Measurements from ENCODE around the gene NELL1.
"Not testable (repeated sequence)": the region's sequence is repeated elsewhere in the genome, so short reads cannot be mapped to it uniquely, and the experiment has no call there.

NELL1 gene

DNA sequence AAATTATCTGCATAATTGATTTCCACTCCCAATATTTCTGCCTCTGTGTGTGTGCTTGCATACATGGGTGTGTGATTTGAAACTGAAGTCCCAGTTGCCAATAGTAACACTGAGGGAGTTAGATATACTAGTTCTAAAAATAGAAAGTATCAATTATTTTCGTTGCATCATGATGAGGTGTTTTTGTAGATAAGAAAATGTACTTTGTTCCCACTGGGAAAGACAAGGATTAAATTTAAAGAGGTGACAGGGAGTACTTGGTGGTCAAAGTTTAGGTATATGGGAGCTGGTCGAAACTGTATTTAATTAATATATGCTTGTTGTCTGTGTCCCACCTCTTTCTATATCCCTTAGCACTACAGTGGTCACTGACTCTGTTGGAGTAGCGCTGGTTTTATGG is 444.5 kb downstream of the NELL1 start:
- DNase-seq (ENCODE audit: low read depth) = no peak

DNA sequence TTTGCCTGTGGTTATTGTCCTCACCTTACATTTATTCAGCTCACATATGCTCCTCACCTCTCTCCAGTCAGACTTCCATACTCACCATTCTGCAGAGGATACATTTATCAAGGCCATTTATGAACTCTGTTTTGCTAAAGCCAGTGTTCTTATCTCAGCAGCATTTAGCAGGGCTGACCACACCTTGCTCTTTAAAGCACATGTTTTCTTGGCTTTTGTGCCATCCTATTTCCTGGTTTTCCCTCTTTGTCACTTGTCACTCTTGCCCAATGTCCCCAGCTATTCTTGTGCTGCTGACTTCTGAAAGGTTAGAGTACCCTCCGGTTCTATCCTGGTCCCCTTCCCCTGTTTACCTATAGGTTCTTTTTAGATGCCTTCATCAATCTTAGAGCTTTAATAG is 446.6 kb downstream of the NELL1 start:
- no peak for DNase-seq (ENCODE audit: low read depth)

DNA sequence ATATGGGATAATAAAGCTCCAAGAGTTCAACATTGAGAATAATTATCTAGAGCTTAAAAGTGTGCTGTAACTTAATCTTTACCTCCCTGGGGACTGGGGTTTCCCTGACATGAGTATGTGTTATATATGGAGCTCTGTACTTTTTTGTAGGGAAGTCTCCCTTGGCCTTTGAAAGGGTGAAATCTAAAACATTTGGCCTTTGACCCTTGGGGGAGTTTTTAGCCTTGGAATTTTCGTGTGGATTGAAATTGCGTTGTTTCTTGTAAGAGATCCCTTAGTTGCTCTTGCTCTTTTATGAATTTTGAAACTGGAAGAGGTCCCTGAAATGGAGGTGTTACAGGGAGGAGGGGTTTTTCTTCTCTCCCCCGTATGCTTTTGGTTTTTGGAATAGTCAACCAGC is 450.0 kb downstream of the NELL1 start:
- no peak for DNase-seq (ENCODE audit: low read depth)

DNA sequence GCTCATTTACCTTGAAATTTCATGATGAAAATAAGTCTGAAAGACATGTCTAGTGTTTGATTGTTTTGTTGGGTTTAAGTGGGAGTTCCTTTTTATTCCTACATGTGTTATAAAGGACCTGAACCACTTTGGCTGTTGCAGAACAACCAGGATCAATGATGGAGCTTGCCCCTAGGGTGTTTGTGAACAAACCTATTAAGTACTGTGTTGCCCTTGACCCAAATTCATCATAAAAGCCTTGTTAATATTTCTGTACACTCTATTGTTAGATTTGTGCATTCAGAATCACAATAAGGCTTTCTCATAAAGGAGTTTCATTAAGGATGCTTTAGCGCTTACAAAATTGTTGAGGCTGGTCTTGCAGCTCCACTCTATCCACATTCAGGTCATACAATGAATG is 452.6 kb downstream of the NELL1 start:
- DNase-seq (ENCODE audit: low read depth) = no peak

DNA sequence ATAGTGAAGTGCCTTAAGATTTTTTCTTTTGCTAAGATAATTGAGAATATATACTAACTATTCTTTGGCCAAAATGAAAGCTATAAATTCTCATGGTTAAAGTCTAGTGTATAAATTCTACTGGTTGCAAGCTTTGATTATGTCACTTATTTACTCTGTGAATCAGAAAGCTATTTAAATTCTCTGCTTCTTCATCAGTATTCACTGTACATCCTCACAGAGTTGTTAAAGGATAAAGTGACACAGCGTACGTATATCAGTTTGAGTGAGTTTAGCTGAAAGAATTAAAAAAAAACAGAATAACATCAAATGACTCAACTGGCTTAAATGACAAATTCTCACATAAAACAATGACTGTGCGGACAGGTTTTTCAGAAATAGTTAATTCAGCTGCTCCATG is 453.1 kb downstream of the NELL1 start:
- DNase-seq (ENCODE audit: low read depth) = no peak

DNA sequence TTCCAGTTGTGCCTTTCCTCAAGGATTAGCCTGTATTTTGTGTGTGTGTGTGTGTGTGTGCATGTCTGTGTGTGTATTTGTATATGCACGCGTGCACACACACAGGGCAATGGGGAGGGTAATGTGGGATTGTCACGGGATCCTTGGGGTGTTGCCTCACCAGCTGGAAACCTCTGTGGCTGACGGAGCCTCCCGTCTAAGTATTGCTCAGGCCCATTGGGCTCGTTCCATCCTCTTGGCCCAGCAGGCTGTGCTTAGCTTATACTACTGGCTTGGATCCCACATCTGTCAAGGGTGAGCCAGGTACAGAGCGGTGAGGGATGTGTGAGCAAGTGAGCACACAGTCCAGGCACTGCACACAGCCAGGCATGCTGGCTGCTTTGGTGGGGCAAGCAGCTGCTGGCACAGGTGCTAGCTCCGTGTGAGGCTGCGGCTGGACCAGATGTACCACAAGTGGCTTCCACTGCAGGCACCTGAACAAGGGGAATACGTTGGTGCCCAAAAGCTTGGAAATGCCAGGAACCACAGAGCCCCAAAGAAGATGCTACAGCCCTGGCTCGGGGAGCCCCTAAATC is 462.8 kb downstream of the NELL1 start:
- no peak for DNase-seq (ENCODE audit: low read depth)

DNA sequence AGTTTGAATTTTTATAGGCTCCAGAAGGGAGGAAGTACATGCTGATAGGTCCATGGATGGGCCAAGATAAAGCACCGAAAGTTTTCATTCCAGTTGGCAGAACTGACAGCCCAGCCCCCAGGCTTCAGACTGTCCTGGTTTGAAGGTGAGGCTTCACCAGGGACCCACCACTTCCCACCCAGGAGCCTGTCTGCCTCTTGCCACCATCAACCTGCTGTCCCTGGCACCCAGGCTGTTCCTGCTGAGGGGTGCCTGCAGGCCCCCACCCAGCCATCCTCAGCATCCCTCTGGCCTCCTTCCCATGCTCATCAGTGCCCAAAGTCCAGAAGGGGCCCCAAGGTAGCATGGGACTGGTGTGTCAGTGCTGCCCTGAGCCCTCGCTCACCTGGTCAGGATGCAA is 463.9 kb downstream of the NELL1 start:
- no peak for DNase-seq (ENCODE audit: low read depth)

DNA sequence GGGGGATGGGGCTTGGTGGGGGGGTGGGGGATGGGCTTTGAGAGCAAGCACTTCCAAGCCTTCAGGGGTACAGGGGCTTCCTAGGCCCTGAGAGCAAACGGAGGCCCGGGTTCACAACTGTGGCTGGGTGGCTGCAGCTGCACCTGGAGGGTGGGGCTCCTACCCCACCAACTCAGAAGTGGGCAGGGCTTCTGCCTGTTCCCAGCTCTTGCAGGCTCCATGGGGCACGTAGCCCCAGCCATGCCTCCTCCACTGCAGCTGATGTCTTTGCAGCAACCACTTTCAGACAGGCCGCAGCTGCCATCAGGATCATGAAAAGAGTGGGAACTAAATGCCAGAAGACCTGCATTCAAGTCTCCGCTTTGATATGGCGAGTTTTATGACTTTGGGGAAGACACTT is 464.3 kb downstream of the NELL1 start:
- no peak for DNase-seq (ENCODE audit: low read depth)

DNA sequence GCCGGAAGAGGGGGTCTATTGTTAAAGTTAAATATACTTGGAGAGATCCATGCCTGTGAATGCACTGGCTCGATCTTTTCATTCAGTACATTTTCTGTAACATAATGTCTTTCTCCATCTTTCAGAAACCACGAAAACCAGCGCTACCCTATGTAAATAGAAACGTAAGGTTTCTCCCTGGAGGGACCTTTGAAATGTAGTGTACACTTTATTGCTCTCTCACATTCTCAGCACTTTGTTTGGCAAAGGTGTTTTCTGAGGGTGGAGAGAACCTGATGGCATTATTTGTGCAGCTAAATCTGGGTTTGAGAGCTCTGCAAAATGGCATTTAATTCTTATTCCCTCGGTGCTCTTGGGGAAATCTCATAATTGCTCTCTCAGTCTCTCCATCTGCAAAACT is 468.4 kb downstream of the NELL1 start:
- no peak for DNase-seq (ENCODE audit: low read depth)

DNA sequence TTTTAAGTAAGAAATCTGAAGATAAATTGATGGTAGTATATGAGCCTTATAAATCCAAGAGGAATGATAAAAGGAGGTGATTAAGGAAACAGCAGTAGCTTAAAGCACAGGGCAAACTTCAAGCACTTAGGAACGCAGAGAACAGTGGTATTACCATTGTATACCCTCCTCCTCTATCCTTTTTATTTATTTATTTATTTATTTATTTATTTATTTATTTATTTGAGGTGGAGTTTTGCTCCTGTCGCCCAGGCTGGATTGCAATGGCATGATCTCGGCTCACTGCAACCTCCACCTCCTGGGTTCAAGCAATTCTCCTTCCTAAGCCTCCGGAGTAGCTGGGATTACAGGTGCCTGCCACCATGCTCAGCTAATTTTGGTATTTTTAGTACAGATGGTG is 472.2 kb downstream of the NELL1 start:
- DNase-seq (ENCODE audit: low read depth) = not testable (repeated sequence)

DNA sequence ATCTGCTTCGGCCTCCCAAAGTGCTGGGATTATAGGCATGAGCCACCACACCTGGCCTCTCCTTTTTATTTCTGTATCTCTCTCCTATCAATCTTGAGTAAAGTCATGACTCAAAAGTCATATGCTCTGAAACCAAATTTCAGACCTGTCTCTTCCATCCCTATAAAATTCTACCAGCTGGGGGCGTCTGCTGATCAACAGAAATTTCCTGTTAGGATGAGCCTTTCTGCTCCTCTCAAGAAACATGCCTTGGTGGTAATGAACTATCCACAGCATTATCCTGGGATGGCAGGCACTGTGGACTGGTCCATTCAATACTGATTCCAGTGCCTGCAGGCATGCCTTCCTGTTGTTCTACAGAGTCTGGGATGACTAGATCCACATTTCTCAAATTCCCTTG is 472.6 kb downstream of the NELL1 start:
- no peak for DNase-seq (ENCODE audit: low read depth)

DNA sequence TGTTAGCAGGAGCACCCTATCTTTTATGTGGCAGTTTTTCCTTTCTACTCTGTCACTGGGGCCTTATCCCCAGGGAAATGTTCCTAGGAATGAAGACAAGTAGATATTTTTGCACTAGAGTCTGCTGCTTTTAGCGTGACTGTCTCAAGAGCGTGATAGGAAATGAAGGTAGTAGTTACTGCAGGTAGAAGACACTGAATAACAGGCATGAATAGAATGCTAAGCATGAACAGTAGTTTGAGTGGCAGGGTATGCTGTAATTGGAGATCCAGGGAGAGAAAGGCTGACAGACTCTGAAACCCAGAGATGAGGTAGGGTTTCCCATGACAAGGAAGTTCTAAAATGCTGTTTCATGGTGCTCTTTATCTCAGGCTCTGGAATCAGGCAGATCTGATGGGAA is 475.1 kb downstream of the NELL1 start:
- no peak for DNase-seq (ENCODE audit: low read depth)

DNA sequence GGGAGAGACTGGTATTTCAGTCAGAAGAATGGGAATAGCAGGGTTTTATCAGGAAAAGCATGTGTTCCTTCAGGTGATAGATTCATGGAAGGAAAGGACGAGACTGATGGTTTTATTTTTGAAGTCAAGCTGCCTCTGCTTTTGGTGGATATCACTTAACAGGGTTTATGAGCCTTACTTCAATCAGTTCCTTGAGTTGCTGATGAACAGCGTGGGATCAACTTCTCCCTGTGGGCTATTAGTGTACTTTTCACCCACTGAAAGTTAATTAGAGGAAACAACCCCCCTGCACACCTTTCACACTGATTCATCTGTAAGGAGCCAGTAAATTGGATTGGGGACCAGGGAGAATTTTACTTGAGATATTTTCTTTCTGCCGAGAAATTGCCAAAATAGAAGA is 479.0 kb downstream of the NELL1 start:
- DNase-seq (ENCODE audit: low read depth) = no peak

DNA sequence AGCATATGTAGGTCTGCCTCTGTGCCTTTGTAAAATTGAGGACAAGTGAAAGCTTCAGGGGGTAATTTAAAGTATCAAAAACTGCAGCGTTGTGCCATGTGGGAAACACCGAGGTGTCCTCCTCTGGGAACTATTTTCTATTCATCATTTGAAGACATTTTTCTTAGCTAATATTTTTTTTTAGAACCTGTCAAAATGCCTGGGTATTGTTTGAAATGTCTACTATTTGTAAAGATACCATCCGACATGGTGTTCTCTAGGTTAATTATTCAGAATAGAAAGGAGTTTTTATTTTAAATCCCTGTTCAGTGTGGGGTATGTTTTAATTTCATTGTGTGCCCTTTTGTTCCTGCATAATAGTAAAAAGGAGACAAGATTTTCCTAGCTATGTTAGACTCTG is 490.8 kb downstream of the NELL1 start:
- DNase-seq (ENCODE audit: low read depth) = no peak

DNA sequence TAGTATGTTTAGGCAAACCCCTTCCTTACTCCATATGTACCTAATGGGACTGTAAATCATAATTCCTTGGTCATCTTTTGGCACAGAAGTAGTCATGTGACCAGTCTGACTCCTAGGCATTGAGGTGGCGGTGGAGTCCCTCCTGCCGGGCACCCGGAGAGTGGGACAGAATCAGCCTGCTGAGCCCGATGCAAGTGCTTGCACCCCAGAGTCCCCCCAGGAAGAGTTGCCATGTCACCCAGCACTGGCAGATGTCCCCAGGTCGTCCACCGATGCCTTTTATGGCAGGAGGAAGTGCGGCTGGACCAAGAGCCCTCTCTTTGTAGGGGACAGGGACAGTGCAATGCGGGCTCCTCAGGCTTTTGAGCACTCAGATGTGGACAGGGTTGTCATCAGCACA is 500.3 kb downstream of the NELL1 start:
- DNase-seq (ENCODE audit: low read depth) = no peak

DNA sequence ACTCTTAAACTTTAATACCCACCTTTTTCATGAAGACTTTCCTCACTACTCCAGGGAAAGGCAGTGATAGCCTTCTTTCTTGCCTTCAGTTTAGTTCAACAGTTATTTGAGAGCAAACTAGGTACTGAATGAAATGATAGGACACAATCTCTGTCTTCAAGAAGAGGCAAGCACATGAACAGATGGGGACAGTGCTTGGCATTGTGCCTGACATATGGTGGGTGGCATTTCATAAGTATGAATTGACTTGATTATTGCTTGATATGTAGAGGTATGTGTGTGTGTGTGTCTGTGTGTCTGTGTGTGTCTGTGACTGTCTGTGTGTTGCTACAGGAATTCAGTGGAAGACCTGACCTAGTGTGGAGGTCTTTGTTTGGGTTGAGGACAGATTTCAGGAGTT is 504.1 kb downstream of the NELL1 start:
- DNase-seq (ENCODE audit: low read depth) = no peak

DNA sequence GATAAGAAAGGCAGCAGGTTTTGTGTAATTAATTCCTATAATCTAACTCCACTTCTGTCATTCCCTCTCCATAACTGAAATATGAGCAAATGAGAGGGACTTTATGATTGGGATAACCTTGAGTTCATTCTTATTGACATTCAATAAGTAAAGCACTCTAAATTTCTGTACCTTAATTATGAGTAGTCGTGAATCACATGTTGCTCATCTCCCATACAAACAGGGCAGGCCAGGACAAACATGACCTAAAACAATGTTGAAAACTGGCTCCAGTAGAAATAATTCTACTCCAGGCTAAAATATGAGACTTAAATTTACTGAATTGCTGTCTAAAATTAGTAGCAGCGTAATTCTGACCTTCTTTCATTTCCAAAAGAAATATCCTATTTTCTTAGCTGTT is 505.4 kb downstream of the NELL1 start:
- DNase-seq (ENCODE audit: low read depth) = no peak

DNA sequence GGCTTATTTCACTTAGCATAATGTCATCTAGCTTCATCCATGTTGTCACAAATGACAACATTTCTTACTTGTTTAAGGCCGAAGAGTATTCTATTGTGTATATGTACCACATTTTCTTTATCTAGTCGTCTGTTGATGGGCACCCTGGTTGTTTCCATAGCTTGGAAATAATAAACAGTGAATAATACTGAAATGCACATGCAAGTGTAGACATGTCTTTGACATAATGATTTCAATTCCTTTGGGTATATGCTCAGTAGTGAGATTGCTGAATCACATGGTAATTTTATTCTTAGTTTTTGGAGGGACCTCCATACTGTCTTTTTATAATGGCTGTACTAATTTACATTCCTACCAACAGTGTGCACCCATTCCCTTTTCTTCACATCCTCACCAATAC is 508.0 kb downstream of the NELL1 start:
- no peak for DNase-seq (ENCODE audit: low read depth)

DNA sequence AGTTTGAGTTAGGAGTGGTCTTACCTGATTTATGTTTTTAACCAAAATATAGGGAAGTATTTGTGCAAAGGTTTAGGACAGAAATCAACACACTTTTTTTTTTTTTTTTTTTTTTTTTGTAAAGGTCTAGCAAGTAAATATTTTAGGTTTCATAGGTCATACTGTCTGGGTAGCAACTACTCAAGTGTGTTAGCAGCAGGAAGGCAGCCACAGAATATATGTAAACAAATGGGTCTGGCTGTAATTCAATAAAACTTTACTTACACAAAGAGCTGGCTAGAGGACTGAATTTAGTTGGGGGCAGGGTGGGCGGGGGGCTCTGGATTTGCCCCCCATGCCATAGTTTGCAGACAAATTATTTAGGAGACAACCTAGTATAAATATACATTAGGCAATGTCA is 510.4 kb downstream of the NELL1 start:
- no peak for DNase-seq (ENCODE audit: low read depth)

DNA sequence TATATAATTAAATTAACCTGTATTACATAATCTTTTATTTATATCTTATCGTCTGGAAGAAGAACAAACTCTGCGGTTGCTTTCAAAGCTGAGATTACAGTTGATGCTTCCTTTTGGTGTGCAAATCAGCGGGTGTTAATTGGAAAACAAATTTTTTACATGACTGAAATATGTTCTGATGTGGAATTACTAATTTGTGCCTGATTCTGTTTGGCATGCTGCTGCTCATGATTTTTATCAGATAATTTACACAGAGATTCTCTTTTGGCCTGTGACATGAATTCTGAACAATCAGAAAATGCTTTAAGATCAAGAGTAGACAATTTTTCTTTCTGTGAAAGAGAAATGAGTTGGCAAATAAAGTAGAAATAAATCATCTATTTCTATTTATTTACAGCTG is 510.8 kb downstream of the NELL1 start:
- DNase-seq (ENCODE audit: low read depth) = no peak

DNA sequence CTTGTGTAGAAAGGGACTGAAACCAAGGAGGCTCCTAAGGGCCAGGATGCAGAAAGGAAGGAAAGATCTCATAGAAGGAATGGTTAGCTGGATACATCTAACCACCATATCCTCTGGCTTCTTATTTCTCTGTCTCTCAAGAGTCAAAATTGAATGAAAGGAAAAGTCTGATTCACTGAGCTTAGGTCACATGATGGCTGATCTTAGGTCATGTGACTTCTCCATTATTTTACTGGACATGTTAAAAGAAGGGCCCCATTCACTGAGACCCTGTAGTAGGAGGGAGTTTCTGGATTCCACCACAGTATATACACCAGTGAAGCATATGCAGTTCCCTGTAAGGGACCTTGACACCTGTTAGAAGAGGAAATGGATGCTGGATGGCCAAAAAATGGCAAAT is 516.6 kb downstream of the NELL1 start:
- no peak for DNase-seq (ENCODE audit: low read depth)

DNA sequence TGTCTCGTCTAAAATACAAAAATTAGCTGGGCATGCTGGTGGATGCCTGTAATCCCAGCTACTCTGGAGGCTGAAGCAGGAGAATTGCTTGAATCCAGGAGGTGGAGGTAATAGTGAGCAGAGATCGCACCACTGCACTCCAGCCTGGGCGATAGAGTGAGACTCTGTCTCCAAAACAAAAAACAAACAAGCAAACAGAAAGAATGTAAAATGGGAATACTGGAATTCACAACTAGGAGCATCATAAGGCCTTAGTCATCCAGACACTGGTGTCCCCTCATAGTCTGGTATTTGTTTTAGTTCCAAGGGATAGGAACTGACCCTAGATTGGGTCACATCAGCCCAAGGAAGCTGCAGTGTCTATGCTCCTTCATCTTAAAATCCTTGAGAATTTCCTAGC is 520.8 kb downstream of the NELL1 start:
- DNase-seq (ENCODE audit: low read depth) = no peak

DNA sequence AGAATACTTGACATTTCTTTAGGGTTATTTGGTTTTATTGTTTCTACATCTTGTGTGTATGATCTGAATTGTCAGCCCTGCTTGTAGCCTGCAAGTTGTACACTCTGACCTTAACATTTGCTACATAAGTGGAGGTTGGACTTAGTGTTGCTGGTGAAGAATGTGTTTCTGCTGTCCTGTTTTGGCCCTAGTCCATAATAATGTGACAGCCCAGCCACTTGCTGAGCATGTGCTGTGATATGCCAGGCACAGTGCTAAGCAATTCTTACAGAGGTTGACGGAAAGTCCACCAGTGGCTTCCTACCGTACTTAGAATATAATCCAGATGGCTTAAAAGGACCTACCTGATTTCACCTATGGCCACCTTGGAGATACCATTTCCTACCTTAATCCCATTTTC is 526.6 kb downstream of the NELL1 start:
- DNase-seq (ENCODE audit: low read depth) = no peak

DNA sequence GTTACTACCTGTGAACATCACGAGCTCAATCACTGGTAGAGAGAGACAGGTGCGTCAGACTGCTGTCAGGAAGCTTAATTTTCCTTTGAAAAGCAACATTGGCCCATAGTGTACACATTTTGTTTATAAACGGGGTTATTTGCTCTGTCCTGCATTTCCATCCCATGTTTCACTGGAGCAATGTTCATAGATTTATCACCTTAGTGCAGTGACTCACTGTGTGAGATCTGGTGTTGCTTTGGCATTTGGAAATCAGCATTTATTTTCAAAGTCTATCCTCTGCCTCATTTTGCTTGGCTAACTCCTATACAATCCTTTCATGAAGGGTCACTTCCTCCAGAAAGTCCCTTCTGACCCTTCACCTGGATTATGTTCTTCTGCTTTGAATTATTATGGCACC is 529.1 kb downstream of the NELL1 start:
- DNase-seq (ENCODE audit: low read depth) = no peak

DNA sequence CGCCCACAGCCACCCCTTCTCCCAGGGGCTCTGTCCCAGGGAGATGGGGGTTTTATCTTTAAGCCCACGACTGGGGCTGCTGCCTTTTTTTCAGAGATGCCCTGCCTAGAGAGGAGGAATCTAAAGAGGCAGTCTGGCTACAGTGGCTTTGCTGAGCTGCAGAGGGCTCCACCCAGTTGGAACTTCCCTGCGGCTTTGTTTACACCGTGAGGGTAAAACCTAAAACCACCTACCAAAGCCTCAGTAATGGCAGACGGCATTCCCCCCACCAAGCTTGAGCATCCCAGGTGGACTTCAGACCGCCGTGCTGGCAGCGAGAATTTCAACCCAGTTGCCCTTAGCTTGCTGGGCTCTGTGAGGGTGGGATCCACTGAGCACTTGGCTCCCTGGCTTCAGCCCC is 535.8 kb downstream of the NELL1 start:
- no peak for DNase-seq (ENCODE audit: low read depth)
